K562 (cell line): ENCODE results near the gene DGKB. TPM values are rescaled to one million over a fixed set of nuclear protein-coding genes. Genes with fewer than 3 reads are reported as not detected.

Experiments used
- ATAC-seq: fragments of 200-7000 bp; cut with Tn5 transposase; 3 replicates; pipeline ENCODE4 v1.9.1; 2020; ENCODE audit warnings: moderate library complexity
- BruUV-seq: library from RNA; stranded (reverse); fragments of 400-500 nt; replicated peaks from 2 replicates; lab custom pipeline; 2021; lab: Mats Ljungman, UMichigan
- CTCF ChIA-PET: fragments of 300-600 bp; formaldehyde crosslinking; extraction: SDS; loops from one replicate; lab custom pipeline; 2021; ENCODE audit warnings: low intra/inter-chr PET ratio; lab: Yijun Ruan, JAX
- POLR2A ChIA-PET: fragments of 300-600, 350-650 bp; sonication (Branson Sonifier 250); formaldehyde crosslinking; extraction: SDS; loops from one replicate; lab custom pipeline; 2021; ENCODE audit warnings: antibody characterized with exemption, inconsistent platforms; lab: Yijun Ruan, JAX
- DNase-seq, 4 experiments: peaks; one replicate each; pipeline versions ENCODE4 v3.0.0 to v3.0.0-alpha.2; 2011 to 2018; ENCODE audit warnings: low spot score in 3 of 4, mixed read lengths in 3 of 4; ENCODE audit errors: extremely low read depth in 1 of 4
- FAIRE-seq: peaks from 2 replicates; lab custom pipeline; 2011; peaks lifted over from hg19 to GRCh38; lab: Jason Lieb, UNC
- H2AFZ ChIP-seq: 2 replicates; pipeline ENCODE4 v1.6.0; 2011; ENCODE audit warnings: low read depth, low read length, control low read depth, inconsistent platforms
- H3K27ac ChIP-seq: fragments of 200-600 bp; 3 replicates; pipeline ENCODE4 v1.8.0; 2011; ENCODE audit warnings: low read depth, mild to moderate bottlenecking, control low read depth, inconsistent platforms, low read length, moderate library complexity, mixed read lengths; ENCODE audit errors: extremely low read depth
- H3K27me3 ChIP-seq, 2 experiments: fragments of 300-600 bp in 1 of 2; 2 replicates in 1 of 2; 3 replicates in 1 of 2; pipeline versions ENCODE4 v1.6.0 to v1.8.0; 2011; ENCODE audit warnings: inconsistent platforms in 2 of 2, low read length in 2 of 2, mild to moderate bottlenecking in 1 of 2, mixed read lengths in 1 of 2, moderate library complexity in 1 of 2; ENCODE audit not compliant: control insufficient read depth in 2 of 2, insufficient read depth in 2 of 2
- H3K36me3 ChIP-seq: fragments of 300-600 bp; 3 replicates; pipeline ENCODE4 v1.8.0; 2011; ENCODE audit warnings: mild to moderate bottlenecking, low read length, inconsistent platforms; ENCODE audit not compliant: control insufficient read depth, insufficient read depth
- H3K4me1 ChIP-seq, 2 experiments: fragments of 200-600 bp in 1 of 2; replicated peaks in 1 of 2; 2 replicates in 1 of 2; 3 replicates in 1 of 2; pipeline versions ENCODE4 v1.5.1 to v1.8.0; 2011; ENCODE audit warnings: inconsistent platforms in 2 of 2, low read length in 2 of 2, mild to moderate bottlenecking in 1 of 2, mixed read lengths in 1 of 2, moderate library complexity in 1 of 2; ENCODE audit not compliant: control insufficient read depth in 2 of 2, insufficient read depth in 2 of 2
- H3K4me2 ChIP-seq: 2 replicates; pipeline ENCODE4 v1.6.1; 2011; ENCODE audit warnings: low read length, control low read depth, inconsistent platforms, mixed read lengths; ENCODE audit not compliant: insufficient read depth
- H3K4me3 ChIP-seq: fragments of 200-600 bp; sonication (generic), shearing (Covaris generic); 2 replicates; pipeline ENCODE4 v1.5.1; 2016; ENCODE audit warnings: control low read depth, inconsistent platforms
- H3K79me2 ChIP-seq: fragments of 200-600 bp; 3 replicates; pipeline ENCODE4 v1.8.0; 2011; ENCODE audit warnings: low read length, inconsistent platforms; ENCODE audit not compliant: control insufficient read depth, insufficient read depth
- H3K9ac ChIP-seq, 2 experiments: 2 replicates each; pipeline versions ENCODE4 v1.6.0 to v1.6.1; 2011; ENCODE audit warnings: low read depth in 2 of 2, low read length in 2 of 2, control low read depth in 1 of 2, inconsistent platforms in 1 of 2, mild to moderate bottlenecking in 1 of 2, mixed read lengths in 1 of 2; ENCODE audit not compliant: insufficient read depth in 1 of 2
- H3K9me1 ChIP-seq: one replicate; pipeline ENCODE4 v1.6.0; 2011; ENCODE audit warnings: inconsistent platforms, mild to moderate bottlenecking, low read length, moderate library complexity; ENCODE audit not compliant: control insufficient read depth, insufficient read depth
- H3K9me3 ChIP-seq: replicated peaks from 2 replicates; pipeline ENCODE4 v1.5.1; 2011; ENCODE audit warnings: low read depth, low read length, inconsistent platforms; ENCODE audit not compliant: control insufficient read depth, insufficient read depth
- H4K20me1 ChIP-seq: replicated peaks from 2 replicates; pipeline ENCODE4 v1.6.1; 2011; ENCODE audit warnings: low read length, inconsistent platforms, mixed read lengths; ENCODE audit not compliant: control insufficient read depth, insufficient read depth
- EWSR1 ChIP-seq: fragments of 450-650 bp; IDR thresholded peaks from 2 replicates; pipeline ENCODE4 v1.6.1; 2018; ENCODE audit warnings: borderline replicate concordance, mild to moderate bottlenecking, low read depth, moderate library complexity; ENCODE audit not compliant: partially characterized antibody
- KDM4B ChIP-seq, 2 experiments: fragments of 450-650 bp in 1 of 2; sonication (generic) in 1 of 2; IDR thresholded peaks; 2 replicates each; pipeline ENCODE4 v1.6.1; 2016 to 2017; ENCODE audit warnings: borderline replicate concordance in 2 of 2, antibody characterized with exemption in 1 of 2, low read depth in 1 of 2, mild to moderate bottlenecking in 1 of 2
- MTA2 ChIP-seq: fragments of 450-650 bp; IDR thresholded peaks from 2 replicates; pipeline ENCODE4 v1.6.1; 2016; ENCODE audit warnings: low read depth
- RNF2 ChIP-seq: sonication (generic); IDR thresholded peaks from 2 replicates; pipeline ENCODE4 v1.6.1; 2016
- ZBTB17 ChIP-seq: fragments of 450-650 bp; formaldehyde crosslinking; IDR thresholded peaks from 2 replicates; pipeline ENCODE4 v1.4.0; 2020; ENCODE audit warnings: mild to moderate bottlenecking
- ZNF212 ChIP-seq: fragments of 450-650 bp; formaldehyde crosslinking; IDR thresholded peaks from 2 replicates; pipeline ENCODE4 v1.4.0; 2020; ENCODE audit warnings: mild to moderate bottlenecking
- ZNF3 ChIP-seq: fragments of 250-450 bp; sonication (Bioruptor Pico); IDR thresholded peaks from 2 replicates; pipeline ENCODE4 v1.5.0; 2021; ENCODE audit warnings: mild to moderate bottlenecking, moderate library complexity
- ZNF696 ChIP-seq: fragments of 250-450 bp; sonication (Bioruptor Pico); conservative IDR thresholded peaks from 2 replicates; pipeline ENCODE4 v1.4.0; 2020; ENCODE audit warnings: mild to moderate bottlenecking, moderate library complexity
- WGBS: fragments of 100-300 bp; shearing (Covaris generic); methylation state at CpG from one replicate; pipeline ENCODE4 v1.1.6; 2016; ENCODE audit warnings: low coverage, mixed read lengths; ENCODE audit not compliant: insufficient coverage; ENCODE audit errors: missing lambda C conversion rate; 5-methylcytosine and 5-hydroxymethylcytosine counted together
- in situ Hi-C: fragments of 300-500 bp; cut with MboI; formaldehyde crosslinking; loops from 4 replicates; pipeline ENCODE4 v1.15.0; 2018; ENCODE audit warnings: inconsistent platforms, mixed read lengths
- intact Hi-C: fragments of 100-400 bp; cut with micrococcal nuclease; formaldehyde crosslinking; loops from 2 replicates; pipeline ENCODE4 v1.14.2; 2022
- polyA plus RNA-seq, 8 experiments: library from polyadenylated mRNA; depleted of rRNA in 4 of 8; stranded (reverse) in 5 of 8; unstranded in 3 of 8; fragments of >200 nt; fragmentation: Nextera tagmentation in 2 of 8; fragmentation: Illumina TruSeq in 1 of 8; extraction: Ambion mirVana in 2 of 8; extraction: Trizol in 1 of 8; gene quantifications; 2 replicates each; pipeline versions ENCODE4 v1.2.1 to v1.2.3, GENCODE V29; 2011 to 2014; ENCODE audit warnings: inconsistent platforms in 1 of 8, missing spikeins in 1 of 8
- total RNA-seq, 7 experiments: library from RNA; depleted of rRNA in 6 of 7; stranded (reverse); fragments of >200 nt in 6 of 7; fragmentation: Illumina TruSeq in 2 of 7; extraction: Trizol in 2 of 7; gene quantifications; 2 replicates each; pipeline versions ENCODE4 v1.2.1 to v1.2.3, GENCODE V29; 2011 to 2021; ENCODE audit warnings: low replicate concordance in 1 of 7
- TF ChIP-seq, protein P1 (sequence below): sonication (generic); formaldehyde crosslinking; IDR thresholded peaks from 2 replicates; pipeline ENCODE4 v1.8.0; 2022; ENCODE audit warnings: mild to moderate bottlenecking, missing genetic modification reagents
- TF ChIP-seq, protein P2 (sequence below): fragments of 250-450 bp; sonication (Bioruptor Pico); IDR thresholded peaks from 2 replicates; pipeline ENCODE4 v1.8.0; 2022; ENCODE audit warnings: moderate library complexity, mild to moderate bottlenecking, inconsistent platforms

Gene DGKB
- total and polyA plus RNA-seq, 9 of the 15 experiments (the other 6 are each of a cell fraction or from before 2014, with no cell fraction given) = 0.01 TPM; not detected in 8

DNA sequence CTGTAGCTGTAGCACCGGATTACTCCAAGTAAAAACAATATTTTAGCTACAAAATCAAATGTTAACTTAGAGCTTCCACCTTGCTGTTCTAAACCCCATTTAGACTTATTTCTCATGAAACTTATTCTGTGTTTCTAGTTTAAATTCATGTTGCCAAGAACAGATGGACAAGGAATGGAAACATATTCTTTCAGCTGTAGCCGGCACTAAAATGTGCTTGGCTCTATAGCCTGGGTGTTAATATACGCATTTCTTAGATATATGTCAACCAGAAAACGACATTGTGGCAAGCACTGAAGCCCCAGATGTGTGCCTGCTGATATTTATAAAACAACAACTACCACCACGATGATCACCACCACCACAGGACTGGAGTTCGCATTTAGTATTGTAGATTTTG lies 722.8 kb downstream of the DGKB start (continued):
- TF ChIP-seq ZBTB17 (CRISPR knock-in tag) (no peak), EWSR1 (no peak), ZNF696 (CRISPR knock-in tag) (no peak), KDM4B (IDR thresholded peaks at IDR 0.05; ENCODE audit: borderline replicate concordance in 2 of 2, low read depth in 1 of 2) (no peak)
- TF ChIP-seq, protein P1, sequence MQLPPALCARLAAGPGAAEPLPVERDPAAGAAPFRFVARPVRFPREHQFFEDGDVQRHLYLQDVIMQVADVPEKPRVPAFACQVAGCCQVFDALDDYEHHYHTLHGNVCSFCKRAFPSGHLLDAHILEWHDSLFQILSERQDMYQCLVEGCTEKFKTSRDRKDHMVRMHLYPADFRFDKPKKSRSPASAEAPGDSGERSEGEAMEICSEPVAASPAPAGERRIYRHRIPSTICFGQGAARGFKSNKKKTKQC (CRISPR knock-in tag) = no peak
- TF ChIP-seq, protein P2, sequence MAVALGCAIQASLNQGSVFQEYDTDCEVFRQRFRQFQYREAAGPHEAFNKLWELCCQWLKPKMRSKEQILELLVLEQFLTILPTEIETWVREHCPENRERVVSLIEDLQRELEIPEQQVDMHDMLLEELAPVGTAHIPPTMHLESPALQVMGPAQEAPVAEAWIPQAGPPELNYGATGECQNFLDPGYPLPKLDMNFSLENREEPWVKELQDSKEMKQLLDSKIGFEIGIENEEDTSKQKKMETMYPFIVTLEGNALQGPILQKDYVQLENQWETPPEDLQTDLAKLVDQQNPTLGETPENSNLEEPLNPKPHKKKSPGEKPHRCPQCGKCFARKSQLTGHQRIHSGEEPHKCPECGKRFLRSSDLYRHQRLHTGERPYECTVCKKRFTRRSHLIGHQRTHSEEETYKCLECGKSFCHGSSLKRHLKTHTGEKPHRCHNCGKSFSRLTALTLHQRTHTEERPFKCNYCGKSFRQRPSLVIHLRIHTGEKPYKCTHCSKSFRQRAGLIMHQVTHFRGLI (CRISPR knock-in tag) = no peak

DNA sequence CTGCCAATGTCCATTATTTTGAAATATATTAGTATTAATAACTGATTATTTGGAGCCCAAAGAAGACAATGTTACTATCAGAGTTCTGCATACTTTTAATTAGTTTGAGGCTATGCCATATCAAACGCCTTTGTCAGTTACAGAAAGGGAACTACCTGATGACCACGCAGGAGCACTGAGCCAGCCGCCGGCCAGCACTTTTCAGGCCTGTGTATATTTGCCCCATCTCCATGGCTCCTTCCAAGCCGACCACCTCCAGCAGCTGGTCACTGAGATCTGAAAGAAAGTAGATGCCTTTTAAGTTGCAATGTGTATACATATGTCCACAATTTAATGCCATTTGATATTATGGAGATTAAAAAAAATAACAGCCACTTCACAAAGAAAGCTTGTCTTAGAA lies 724.7 kb downstream of the DGKB start:
- H3K9me1 ChIP-seq = no peaks in the 10 kb centered on the region
- ATAC-seq (no peak), DNase-seq (no peak), FAIRE-seq (no peak)
- no peak overlapping the region for H3K9ac ChIP-seq
- CTCF ChIA-PET = no interaction called here
- no peaks in the 10 kb centered on the region for H3K9me3 ChIP-seq
- H4K20me1 ChIP-seq = no peaks in the 10 kb centered on the region
- no peak overlapping the region for H2AFZ ChIP-seq
- 1% methylated on average over 5 of the region's 5 CpGs for WGBS
- no peaks in the 10 kb centered on the region for H3K36me3 ChIP-seq
- H3K79me2 ChIP-seq = no peaks in the 10 kb centered on the region
- intact Hi-C loops = no loop called here
- in situ Hi-C loops = no loop called here
- H3K27me3 ChIP-seq = no peaks in the 10 kb centered on the region
- H3K4me1 ChIP-seq = no peaks in the 10 kb centered on the region
- H3K27ac ChIP-seq = no peak overlapping the region
- H3K4me2 ChIP-seq = no peak overlapping the region
- BruUV-seq = no TSS peak
- H3K4me3 ChIP-seq = no peak overlapping the region
- TF ChIP-seq ZNF3 (CRISPR knock-in tag) (no peak), ZNF212 (CRISPR knock-in tag) (no peak), RNF2 (no peak), MTA2 (no peak)
- POLR2A ChIA-PET = interaction anchor here (0.6 kb wide), 1 partner anchor 801 kb away, joined by 3 read pairs; no protein-coding TSS in a partner anchor
